ENCODE data around the gene TACC2.
"Not testable (repeated sequence)": the region's sequence is repeated elsewhere in the genome, so short reads cannot be mapped to it uniquely, and the experiment has no call there.

Gene TACC2

GRCh38 chr10:121981346-121981745 lies 7.6 kb upstream of the TACC2 start:
- DNase-seq, result no peak

GRCh38 chr10:121983852-121984251 lies 5.1 kb upstream of the TACC2 start:
- DNase-seq, result no peak

- DNase-seq, result no peak
Observed at GRCh38 chr10:121984463-121984862, 4.5 kb upstream of the TACC2 start.

- no peak for DNase-seq
Observed at GRCh38 chr10:121990015-121990677, 1.2 kb downstream of the TACC2 start.

GRCh38 chr10:121991727-121992126 lies 2.8 kb downstream of the TACC2 start:
- DNase-seq, result not testable (repeated sequence)

- DNase-seq, result no peak
Observed at GRCh38 chr10:121994429-121994941, 5.5 kb downstream of the TACC2 start.

- no peak for DNase-seq
Observed at GRCh38 chr10:121998462-121998861, 9.5 kb downstream of the TACC2 start.

- DNase-seq, result no peak
Observed at GRCh38 chr10:121999301-121999700, 10.3 kb downstream of the TACC2 start.

- no peak for DNase-seq
Observed at GRCh38 chr10:122001698-122002097, 12.7 kb downstream of the TACC2 start.

- DNase-seq, result no peak
Observed at GRCh38 chr10:122007415-122007814, 18.5 kb downstream of the TACC2 start.

GRCh38 chr10:122010405-122011050 lies 21.6 kb downstream of the TACC2 start:
- DNase-seq, result no peak

- no peak for DNase-seq
Observed at GRCh38 chr10:122012731-122013130, 23.8 kb downstream of the TACC2 start.

GRCh38 chr10:122013311-122013780 lies 24.4 kb downstream of the TACC2 start:
- no peak for DNase-seq

- no peak for DNase-seq
Observed at GRCh38 chr10:122014652-122015248, 25.8 kb downstream of the TACC2 start.

- DNase-seq, result not testable (repeated sequence)
Observed at GRCh38 chr10:122017926-122018325, 29.0 kb downstream of the TACC2 start.

GRCh38 chr10:122018491-122018890 lies 29.5 kb downstream of the TACC2 start:
- DNase-seq, result no peak

- no peak for DNase-seq
Observed at GRCh38 chr10:122018951-122019413, 30.0 kb downstream of the TACC2 start.

- no peak for DNase-seq
Observed at GRCh38 chr10:122019414-122019975, 30.5 kb downstream of the TACC2 start.

- no peak for DNase-seq
Observed at GRCh38 chr10:122020226-122020625, 31.3 kb downstream of the TACC2 start.

GRCh38 chr10:122021379-122021778 lies 32.4 kb downstream of the TACC2 start:
- no peak for DNase-seq

- DNase-seq, result no peak
Observed at GRCh38 chr10:122021828-122022227, 32.9 kb downstream of the TACC2 start.

- no peak for DNase-seq
Observed at GRCh38 chr10:122022276-122022675, 33.3 kb downstream of the TACC2 start.

GRCh38 chr10:122023257-122023656 lies 34.3 kb downstream of the TACC2 start:
- not testable (repeated sequence) for DNase-seq
